Right lobe of liver (tissue), 6 donors: Measurements from ENCODE around the gene SIGLEC15. TPM values are rescaled to one million over a fixed set of nuclear protein-coding genes. Genes with fewer than 3 reads are reported as not detected.

ENCODE experiments used
- ATAC-seq, 4 donors: fragments of 200-7000 bp; cut with Tn5 transposase; one replicate each; pipeline ENCODE4 v1.9.1; 2020; ENCODE audit warnings: mild to moderate bottlenecking in 4 of 4, moderate library complexity in 4 of 4
- DNase-seq, 3 donors: peaks; one replicate each; pipeline ENCODE4 v3.0.0-alpha.2; 2020
- H3K27ac ChIP-seq, 3 donors: fragments of 200-600 bp; one replicate each; pipeline ENCODE4 v1.8.0; 2022
- H3K27me3 ChIP-seq, 2 donors: fragments of 200-600 bp; one replicate each; pipeline ENCODE4 v1.8.0; 2022
- H3K36me3 ChIP-seq, 4 donors: fragments of 200-600 bp; sonication (generic) in 1 of 4; one replicate each; pipeline versions ENCODE4 v1.5.1 to v1.8.0; 2017 to 2022; ENCODE audit warnings: control low read depth in 1 of 4
- H3K4me1 ChIP-seq, 4 donors: fragments of 200-600 bp; sonication (generic) in 1 of 4; one replicate each; pipeline versions ENCODE4 v1.5.1 to v1.8.0; 2017 to 2022; ENCODE audit warnings: control low read depth in 1 of 4
- H3K4me3 ChIP-seq, 3 donors: fragments of 200-600 bp; one replicate each; pipeline ENCODE4 v1.8.0; 2022
- H3K9me3 ChIP-seq, 4 donors: fragments of 200-600 bp; sonication (generic) in 1 of 4; one replicate each; pipeline versions ENCODE4 v1.5.1 to v1.8.0; 2017 to 2022; ENCODE audit warnings: control low read depth in 1 of 4
- CTCF ChIP-seq, 4 donors: fragments of 200-600 bp in 3 of 4; fragments of 450-650 bp in 1 of 4; IDR thresholded peaks; one replicate each; pipeline versions ENCODE4 v1.5.1 to v1.8.0; 2016 to 2022; ENCODE audit warnings: antibody characterized with exemption in 4 of 4, mild to moderate bottlenecking in 2 of 4
- POLR2A ChIP-seq: fragments of 450-650 bp; IDR thresholded peaks from one replicate; pipeline ENCODE4 v1.6.1; 2017; ENCODE audit warnings: antibody characterized with exemption, mild to moderate bottlenecking
- WGBS: methylation state at CpG from one replicate; pipeline ENCODE4 v1.1.6; 2018; ENCODE audit warnings: low coverage, low lambda C conversion rate; ENCODE audit not compliant: insufficient coverage; ENCODE audit errors: missing lambda C conversion rate; 5-methylcytosine and 5-hydroxymethylcytosine counted together
- intact Hi-C, 2 donors: fragments of 100-400 bp; cut with DNase I; formaldehyde crosslinking; loops; one replicate each; pipeline versions ENCODE4 v1.11.2 to v1.14.1; 2022
- total RNA-seq, 6 experiments: library from RNA; depleted of rRNA in 2 of 6; stranded (reverse); fragments of >200 nt in 2 of 6; fragmentation: NEBNext Ultra II Directional in 3 of 6; extraction: Animal tissue kit (Norgen Biotek cat#: 25700) in 3 of 6; gene quantifications; one replicate each; pipeline versions ENCODE4 v1.1.0 to v1.2.4, GENCODE V29; 2016 to 2023
- donor health status: DM: no; HTN: yes; CAD: no.
- donor health status: DM: no; HTN: no; CAD: no.
- donor health status: DM: no; HTN: no; CAD: no.
- donor health status: DM: no; HTN: yes; CAD: no.
- donor health status: DM: no; HTN: yes; CAD: no.

SIGLEC15 gene
- total RNA-seq, 6 experiments from 2014 or later = 0.12 to 0.35 (median 0.19) TPM; not detected in 2

- Histone ChIP-seq H3K27ac (no peak overlapping the region), H3K36me3 (no peaks in the 10 kb centered on the region), H3K4me1 (no peaks in the 10 kb centered on the region), H3K4me3 (no peak overlapping the region), H3K9me3 (no peaks in the 10 kb centered on the region), H3K27me3 (no peaks in the 10 kb centered on the region)
- ATAC-seq (no peak), DNase-seq (no peak)
- TF ChIP-seq CTCF (IDR thresholded peaks at IDR 0.05) = no peak
- TF ChIP-seq POLR2A = no peak
- intact Hi-C loops = no loop called here
- 50% methylated on average over 1 of the region's 1 CpG for WGBS
Observed at GRCh38 chr18:45782662-45783061, 42.8 kb upstream of the SIGLEC15 start.

GRCh38 chr18:45783097-45784075 is 42.1 kb upstream of the SIGLEC15 start:
- no peaks in the 10 kb centered on the region for H3K27me3 ChIP-seq
- no peaks in the 10 kb centered on the region for H3K4me1 ChIP-seq
- H3K9me3 ChIP-seq = no peaks in the 10 kb centered on the region
- H3K4me3 ChIP-seq = no peak overlapping the region
- intact Hi-C loops = no loop called here
- no peaks in the 10 kb centered on the region for H3K36me3 ChIP-seq
- ATAC-seq (no peak), DNase-seq (no peak)
- 79% methylated on average over 9 of the region's 9 CpGs for WGBS
- no peak overlapping the region for H3K27ac ChIP-seq
- TF ChIP-seq POLR2A (no peak), CTCF (IDR thresholded peaks at IDR 0.05) (no peak)

GRCh38 chr18:45785134-45785533 is 40.3 kb upstream of the SIGLEC15 start:
- intact Hi-C loops = no loop called here
- DNase-seq = peak in 1 of 3 donors; percentile 23
- ATAC-seq = peak; percentile 34 to 63 (median 49)
- WGBS = 54% methylated on average over 4 of the region's 4 CpGs
- no peaks in the 10 kb centered on the region for H3K36me3 ChIP-seq
- H3K4me3 ChIP-seq = no peak overlapping the region
- no peaks in the 10 kb centered on the region for H3K4me1 ChIP-seq
- TF ChIP-seq CTCF (IDR thresholded peaks at IDR 0.05) (no peak), POLR2A (no peak)
- H3K27me3 ChIP-seq = no peaks in the 10 kb centered on the region
- H3K27ac ChIP-seq = no peak overlapping the region
- no peaks in the 10 kb centered on the region for H3K9me3 ChIP-seq

GRCh38 chr18:45786941-45787340 is 38.5 kb upstream of the SIGLEC15 start:
- no peaks in the 10 kb centered on the region for H3K36me3 ChIP-seq
- no peak for ATAC-seq
- H3K9me3 ChIP-seq = no peaks in the 10 kb centered on the region
- no peak overlapping the region for H3K27ac ChIP-seq
- H3K4me3 ChIP-seq = no peak overlapping the region
- no peaks in the 10 kb centered on the region for H3K4me1 ChIP-seq
- intact Hi-C loops = no loop called here
- DNase-seq = no peak
- 90% methylated on average over 3 of the region's 3 CpGs for WGBS
- no peak for TF ChIP-seq POLR2A
- TF ChIP-seq CTCF (IDR thresholded peaks at IDR 0.05) = no peak
- H3K27me3 ChIP-seq = no peaks in the 10 kb centered on the region
